ENCODE results near the gene SLC9A1. TPM values are rescaled to one million over a fixed set of nuclear protein-coding genes. Genes with fewer than 3 reads are reported as not detected.

SLC9A1 gene
- total and polyA plus RNA-seq, 2 of the 8 experiments (the other 6 are each of a cell fraction or from before 2014, with no cell fraction given), result 11.3 to 25.1 TPM

- no peaks in the 10 kb centered on the region for H3K9me3 ChIP-seq (ENCODE audit: insufficient read depth in 2 of 2, low read depth in 1 of 2, low read length in 1 of 2)
Observed at GRCh38 chr1:27087371-27088220, 67.3 kb downstream of the SLC9A1 start.

More at GRCh38 chr1:27087371-27088220, 67.3 kb downstream of the SLC9A1 start:
- DNase-seq (ENCODE audit: low read depth in 1 of 2, low spot score in 2 of 2), result no peak
- no peak overlapping the region for H2BK120ac ChIP-seq (replicated peaks; ENCODE audit: low read depth, low read length)
- FAIRE-seq, result no peak
- H3K18ac ChIP-seq (ENCODE audit: extremely low read depth, low read length), result no peak overlapping the region
- no peak overlapping the region for H4K5ac ChIP-seq (ENCODE audit: insufficient read length, low read depth, low read length)
- WGBS, 2 experiments (ENCODE audit: extremely low coverage in 1 of 2, insufficient coverage in 1 of 2, insufficient read length in 1 of 2, insufficient replicate concordance in 2 of 2, low coverage in 1 of 2, low lambda C conversion rate in 2 of 2, missing lambda C conversion rate in 1 of 2), result 92% methylated on average over 10 of the region's 10 CpGs; no CpG with 5 or more reads in 1 of the 2 experiments
- H2BK5ac ChIP-seq (ENCODE audit: low read depth, low read length), result no peak overlapping the region
- POLR2A ChIA-PET (ENCODE audit: partially characterized antibody), result no interaction called here
- H3K79me2 ChIP-seq (ENCODE audit: control insufficient read depth in 1 of 2, insufficient read depth in 2 of 2, low read length in 2 of 2), result no peaks in the 10 kb centered on the region
- H2BK20ac ChIP-seq (ENCODE audit: low read length), result no peak overlapping the region
- H2BK12ac ChIP-seq (ENCODE audit: low read depth, low read length), result no peak overlapping the region; the same call in 1 of the 2 replicates
- peaks cover 0 to 6% of the 10 kb centered on the region in 2 experiments for H4K20me1 ChIP-seq (replicated peaks in 1 of 2; ENCODE audit: control insufficient read depth in 1 of 2, insufficient read depth in 2 of 2, low read length in 2 of 2)
- CTCF ChIA-PET (ENCODE audit: partially characterized antibody), result interaction anchor here (0.6 to 19.3 kb wide), 3 partner anchors 10 to 171 kb away, joined by 3 to 790 read pairs (median 8); no protein-coding TSS in a partner anchor
- no peak overlapping the region for H2BK15ac ChIP-seq (ENCODE audit: low read length)
- H3K23me2 ChIP-seq (ENCODE audit: low read depth, low read length), result peaks cover 7% of the 10 kb centered on the region; the same call in 1 of the 2 replicates
- no peak overlapping the region for H4K8ac ChIP-seq (ENCODE audit: extremely low read depth, insufficient read depth, low read length)
- no peak overlapping the region for H3K4ac ChIP-seq (replicated peaks; ENCODE audit: insufficient read length, low read depth, low read length)
- no peaks in the 10 kb centered on the region for H3K4me1 ChIP-seq (replicated peaks in 1 of 4; ENCODE audit: control insufficient read depth in 3 of 4, insufficient read depth in 4 of 4, low read length in 3 of 4)
- no peak overlapping the region for H3K23ac ChIP-seq (ENCODE audit: insufficient read length)
- H2AFZ ChIP-seq (ENCODE audit: low read length), result no peak overlapping the region
- H3K14ac ChIP-seq (ENCODE audit: insufficient read length), result no peak overlapping the region
- no peak overlapping the region for H3K9ac ChIP-seq (replicated peaks in 1 of 4; ENCODE audit: extremely low read depth in 1 of 4, low read depth in 3 of 4, low read length in 3 of 4)
- no peak overlapping the region for H4K91ac ChIP-seq (replicated peaks; ENCODE audit: insufficient read length, low read length)
- no peaks in the 10 kb centered on the region for H3K36me3 ChIP-seq (ENCODE audit: control insufficient read depth in 2 of 4, insufficient read depth in 4 of 4, low read length in 3 of 4)
- TF ChIP-seq TEAD4 (IDR thresholded peaks at IDR 0.05; ENCODE audit: low read depth, low read length) (no peak), TBP (IDR thresholded peaks at IDR 0.05; ENCODE audit: low read depth, low read length) (no peak), POLR2A (IDR thresholded peaks at IDR 0.05; ENCODE audit: control extremely low read depth in 1 of 2, low read depth in 2 of 2, low read length in 2 of 2) (no peak), POU5F1 (IDR thresholded peaks at IDR 0.05; ENCODE audit: low read depth, low read length) (no peak), SIN3A (conservative IDR thresholded peaks at IDR 0.05 in 1 of 2, IDR thresholded peaks at IDR 0.05 in 1 of 2; ENCODE audit: low read depth in 1 of 2, low read length in 2 of 2) (no peak), JUND (IDR thresholded peaks at IDR 0.05; ENCODE audit: low read length) (no peak), CEBPB (IDR thresholded peaks at IDR 0.05; ENCODE audit: low read depth, low read length) (no peak), HDAC2 (IDR thresholded peaks at IDR 0.05; ENCODE audit: borderline replicate concordance in 1 of 2, low read depth in 2 of 2, low read length in 2 of 2) (no peak), FOSL1 (IDR thresholded peaks at IDR 0.05; ENCODE audit: insufficient read depth, low read depth, low read length) (no peak), SRF (IDR thresholded peaks at IDR 0.05; ENCODE audit: low read depth, low read length) (no peak), E2F6 (IDR thresholded peaks at IDR 0.05) (no peak), CREB1 (IDR thresholded peaks at IDR 0.05) (no peak), GTF2F1 (IDR thresholded peaks at IDR 0.05; ENCODE audit: borderline replicate concordance, low read depth, low read length) (no peak)
- H3K27me3 ChIP-seq (replicated peaks in 1 of 4; ENCODE audit: control insufficient read depth in 3 of 4, extremely low read depth in 1 of 4, insufficient read depth in 3 of 4, low read length in 3 of 4), result no peaks in the 10 kb centered on the region
- no peak overlapping the region for H3K27ac ChIP-seq (ENCODE audit: low read depth, low read length)
- no peak overlapping the region for H3K4me2 ChIP-seq (ENCODE audit: insufficient read depth in 1 of 2, low read depth in 2 of 2, low read length in 2 of 2)
- H3K4me3 ChIP-seq (ENCODE audit: extremely low read depth in 1 of 4, insufficient read depth in 2 of 4, low read depth in 3 of 4, low read length in 4 of 4), result no peak overlapping the region
- H3K56ac ChIP-seq (replicated peaks; ENCODE audit: insufficient read length, low read depth, low read length), result no peak overlapping the region
- H3K79me1 ChIP-seq (ENCODE audit: low read depth, low read length), result no peaks in the 10 kb centered on the region
- no peak overlapping the region for H2AK5ac ChIP-seq (ENCODE audit: low read depth, low read length)

Measured in H1 (cell line).